Type B pancreatic cell (in vitro differentiated cells): ENCODE results near the gene FOLR2. TPM values are rescaled to one million over a fixed set of nuclear protein-coding genes. Genes with fewer than 3 reads are reported as not detected.

Source experiments
- DNase-seq: peaks from one replicate; pipeline ENCODE4 v3.0.0; 2021; ENCODE audit warnings: mixed read lengths; ENCODE audit not compliant: unreplicated experiment; ENCODE audit errors: extremely low spot score
- H3K27ac Mint-ChIP-seq: 2 replicates; pipeline ENCODE4 v1.8.0; 2021; ENCODE audit warnings: mild to moderate bottlenecking, mixed read lengths
- H3K27me3 Mint-ChIP-seq: 2 replicates; pipeline ENCODE4 v1.8.0; 2021; ENCODE audit warnings: mixed read lengths
- H3K36me3 Mint-ChIP-seq: 2 replicates; pipeline ENCODE4 v1.8.0; 2021; ENCODE audit warnings: mixed read lengths
- H3K4me1 Mint-ChIP-seq: one replicate; pipeline ENCODE4 v1.8.0; 2021; ENCODE audit warnings: mixed read lengths; ENCODE audit not compliant: unreplicated experiment
- H3K4me3 Mint-ChIP-seq: 2 replicates; pipeline ENCODE4 v1.8.0; 2021; ENCODE audit warnings: mild to moderate bottlenecking, mixed read lengths
- H3K9me3 Mint-ChIP-seq: 2 replicates; pipeline ENCODE4 v1.8.0; 2021; ENCODE audit warnings: mixed read lengths
- total RNA-seq: library from RNA; stranded (reverse); gene quantifications from 2 replicates; pipeline ENCODE4 v1.2.1, GENCODE V29; 2021; ENCODE audit warnings: low replicate concordance
- TF ChIP-seq, protein P1 (sequence below): fragments of 200-600 bp; sonication (generic); conservative IDR thresholded peaks from 2 replicates; pipeline ENCODE4 v1.5.0; 2021; ENCODE audit warnings: antibody characterized with exemption, mild to moderate bottlenecking

The FOLR2 gene
- total RNA-seq, 1 donor from 2014 or later, result not detected

DNA sequence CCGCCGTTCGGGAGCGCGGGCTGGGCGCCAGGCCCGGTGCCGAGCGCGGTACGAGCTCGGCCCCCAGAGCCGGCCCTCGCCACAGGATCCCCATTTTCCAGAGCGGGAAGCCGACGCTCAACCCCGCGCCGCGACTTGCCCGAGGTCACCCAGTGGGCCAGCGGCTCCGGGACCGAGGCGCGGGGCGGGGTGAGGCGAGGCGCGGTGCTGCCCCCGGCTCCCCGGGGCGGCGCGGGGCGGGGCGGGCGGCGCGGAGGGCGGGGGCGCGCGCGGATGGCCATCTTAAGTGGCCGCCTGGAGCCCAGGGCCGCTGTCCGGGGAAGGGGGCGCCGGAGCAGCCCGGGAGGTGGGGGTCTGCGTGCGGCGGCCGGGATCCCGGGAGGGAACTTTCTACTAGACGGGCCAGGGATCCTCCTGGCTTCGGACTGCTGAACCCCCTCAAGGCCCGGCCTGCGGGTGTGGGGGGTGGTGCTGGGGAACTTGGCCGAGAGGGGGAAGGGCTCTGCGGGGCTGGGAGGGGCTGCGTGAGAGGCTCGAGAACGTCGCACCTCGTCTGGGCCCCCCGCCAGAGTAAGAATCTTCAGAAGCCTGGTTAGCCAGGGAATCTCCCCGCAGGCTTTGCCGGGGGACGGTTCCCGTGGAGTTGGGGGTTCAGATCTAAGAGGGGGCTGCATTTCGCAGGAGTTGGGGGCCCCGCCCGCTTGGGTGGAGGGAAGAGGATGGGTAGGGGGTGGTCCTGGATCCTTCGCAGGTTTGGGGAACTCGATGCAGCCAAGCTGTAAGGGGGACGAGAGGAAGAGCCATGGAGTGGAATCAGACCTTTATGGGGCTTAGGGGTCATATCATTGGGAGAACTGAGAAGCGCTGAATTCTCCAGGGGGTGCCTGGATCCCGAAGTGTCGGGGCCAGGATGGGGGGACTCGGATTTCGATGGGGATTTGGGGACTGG, 7.3 kb downstream of the FOLR2 start:
- peak; percentile 80 for DNase-seq
- peak overlapping the region; percentile 97 for H3K4me3 Mint-ChIP-seq
- H3K9me3 Mint-ChIP-seq, result no peaks in the 10 kb centered on the region
- peak overlapping the region; percentile 91 for H3K27ac Mint-ChIP-seq
- TF ChIP-seq, protein P1, sequence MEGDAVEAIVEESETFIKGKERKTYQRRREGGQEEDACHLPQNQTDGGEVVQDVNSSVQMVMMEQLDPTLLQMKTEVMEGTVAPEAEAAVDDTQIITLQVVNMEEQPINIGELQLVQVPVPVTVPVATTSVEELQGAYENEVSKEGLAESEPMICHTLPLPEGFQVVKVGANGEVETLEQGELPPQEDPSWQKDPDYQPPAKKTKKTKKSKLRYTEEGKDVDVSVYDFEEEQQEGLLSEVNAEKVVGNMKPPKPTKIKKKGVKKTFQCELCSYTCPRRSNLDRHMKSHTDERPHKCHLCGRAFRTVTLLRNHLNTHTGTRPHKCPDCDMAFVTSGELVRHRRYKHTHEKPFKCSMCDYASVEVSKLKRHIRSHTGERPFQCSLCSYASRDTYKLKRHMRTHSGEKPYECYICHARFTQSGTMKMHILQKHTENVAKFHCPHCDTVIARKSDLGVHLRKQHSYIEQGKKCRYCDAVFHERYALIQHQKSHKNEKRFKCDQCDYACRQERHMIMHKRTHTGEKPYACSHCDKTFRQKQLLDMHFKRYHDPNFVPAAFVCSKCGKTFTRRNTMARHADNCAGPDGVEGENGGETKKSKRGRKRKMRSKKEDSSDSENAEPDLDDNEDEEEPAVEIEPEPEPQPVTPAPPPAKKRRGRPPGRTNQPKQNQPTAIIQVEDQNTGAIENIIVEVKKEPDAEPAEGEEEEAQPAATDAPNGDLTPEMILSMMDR, result no peak
- H3K4me1 Mint-ChIP-seq, result peaks cover 13% of the 10 kb centered on the region
- H3K27me3 Mint-ChIP-seq, result peaks cover under 1% of the 10 kb centered on the region
- no peaks in the 10 kb centered on the region for H3K36me3 Mint-ChIP-seq

DNA sequence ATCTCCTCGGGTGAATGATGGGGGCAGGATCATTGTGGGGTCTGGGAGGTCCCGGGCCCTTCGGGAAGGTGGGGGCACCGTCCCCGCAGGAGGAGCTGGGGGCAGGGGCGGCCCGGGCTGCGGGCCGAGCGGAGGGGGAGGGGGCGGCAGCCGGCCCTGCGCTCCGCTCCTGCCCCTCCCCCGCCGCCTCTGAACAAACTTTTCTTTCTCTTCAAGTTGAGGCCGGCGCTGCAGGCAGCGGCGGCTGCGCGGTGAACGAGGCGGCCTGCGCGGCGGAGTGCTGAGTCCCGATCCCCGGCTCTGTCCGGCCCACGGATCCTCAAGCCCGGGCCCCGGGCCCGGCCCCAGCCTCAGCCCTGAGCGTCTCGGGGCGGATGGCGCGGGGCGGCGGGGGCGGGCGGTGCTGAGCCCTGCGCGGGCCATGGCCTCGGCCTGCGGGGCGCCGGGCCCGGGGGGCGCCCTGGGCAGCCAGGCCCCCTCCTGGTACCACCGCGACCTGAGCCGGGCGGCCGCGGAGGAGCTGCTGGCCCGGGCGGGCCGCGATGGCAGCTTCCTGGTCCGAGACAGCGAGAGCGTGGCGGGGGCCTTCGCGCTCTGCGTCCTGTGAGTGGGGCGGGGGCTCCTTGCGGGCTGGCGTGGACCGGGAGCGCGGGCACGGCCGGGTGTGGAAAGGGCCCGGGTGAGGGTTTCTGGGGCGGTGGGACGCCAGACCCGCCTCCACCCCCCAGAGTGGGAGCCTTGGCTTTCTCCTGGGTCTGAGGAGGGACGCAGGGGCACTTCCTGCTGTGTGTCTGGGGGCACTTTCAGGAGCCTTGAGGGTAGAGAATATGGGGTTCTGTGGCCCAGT, 8.2 kb downstream of the FOLR2 start, which contains the start of gene INPPL1:
TSS of gene INPPL1 (plus strand) at position 204 of the 847 bp plus-strand sequence. CDS start at position 422, 218 bp downstream.
- no peaks in the 10 kb centered on the region for H3K27me3 Mint-ChIP-seq
- TF ChIP-seq, protein P1, result no peak
- H3K36me3 Mint-ChIP-seq, result peaks cover 5% of the 10 kb centered on the region
- H3K9me3 Mint-ChIP-seq, result no peaks in the 10 kb centered on the region
- H3K27ac Mint-ChIP-seq, result peak within 1 kb of the TSS; percentile 91
- peaks cover 17% of the 10 kb centered on the region for H3K4me1 Mint-ChIP-seq
- peak within 1 kb of the TSS; percentile 98 for H3K4me3 Mint-ChIP-seq
- DNase-seq, result peak; percentile 76

DNA sequence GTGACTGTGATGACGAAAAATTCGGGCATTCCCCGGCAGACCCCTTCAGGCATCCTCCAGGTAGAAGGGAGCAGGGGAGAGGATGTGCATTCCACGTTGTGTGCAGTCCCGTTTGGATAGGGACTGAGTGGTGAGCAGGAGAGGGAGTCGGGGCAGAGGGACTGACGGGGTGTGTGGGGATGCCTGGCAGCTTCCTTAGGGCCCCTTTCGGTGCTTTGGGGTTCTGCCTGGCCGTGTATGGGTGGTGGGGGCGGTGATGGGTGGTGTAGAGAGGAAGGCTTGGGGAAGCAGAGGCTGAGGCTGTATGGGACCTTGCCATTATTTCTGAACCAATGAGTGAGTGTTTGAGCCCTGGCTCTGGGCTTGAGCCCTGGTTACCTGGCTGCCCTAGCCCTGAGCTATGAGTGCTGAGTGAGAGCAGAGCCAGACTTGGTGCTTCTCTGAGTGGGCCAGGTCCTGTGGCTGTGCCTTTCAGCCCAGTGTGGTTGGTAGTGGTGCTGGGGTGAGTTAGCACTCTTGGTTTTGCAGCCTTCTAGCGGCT, 8.9 kb downstream of the FOLR2 start:
- Mint-ChIP-seq H3K27me3 (no peaks in the 10 kb centered on the region), H3K4me3 (peak overlapping the region; percentile 98), H3K27ac (peak overlapping the region; percentile 87), H3K36me3 (peaks cover 5% of the 10 kb centered on the region), H3K4me1 (peaks cover 17% of the 10 kb centered on the region), H3K9me3 (no peaks in the 10 kb centered on the region)
- TF ChIP-seq, protein P1, result no peak
- DNase-seq, result peak; percentile 58

DNA sequence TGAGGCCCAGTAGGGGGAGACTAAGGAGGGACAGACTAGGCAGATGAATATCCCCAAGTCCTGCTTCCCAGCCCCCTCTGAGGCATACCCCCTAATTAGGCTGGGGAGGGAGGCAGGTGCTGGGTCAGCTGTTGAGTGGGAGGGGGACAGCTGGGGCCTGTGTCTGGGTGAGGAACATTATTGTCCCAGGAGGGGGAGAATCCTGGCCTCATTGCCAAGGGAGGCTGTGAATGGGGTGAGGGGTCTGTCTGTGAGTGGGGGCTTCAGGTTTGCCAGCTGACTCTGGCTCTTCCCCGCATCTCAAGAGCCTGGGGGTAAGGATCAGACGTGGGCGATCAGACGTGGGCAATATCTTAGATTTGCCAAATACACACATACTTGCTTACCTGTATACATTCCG, 10.1 kb downstream of the FOLR2 start:
- peak overlapping the region; percentile 98 for H3K4me3 Mint-ChIP-seq
- peaks cover 11% of the 10 kb centered on the region for H3K36me3 Mint-ChIP-seq
- H3K27me3 Mint-ChIP-seq, result no peaks in the 10 kb centered on the region
- TF ChIP-seq, protein P1, result no peak
- H3K4me1 Mint-ChIP-seq, result peaks cover 17% of the 10 kb centered on the region
- peak; percentile 40 for DNase-seq
- peak overlapping the region; percentile 43 for H3K27ac Mint-ChIP-seq
- no peaks in the 10 kb centered on the region for H3K9me3 Mint-ChIP-seq
